ENCODE measurements around the gene ZNF497. TPM values are rescaled to one million over a fixed set of nuclear protein-coding genes. Genes with fewer than 3 reads are reported as not detected.

Gene ZNF497
- total RNA-seq, 4 donors from 2014 or later: 1.4 to 3.1 (median 1.5) TPM

GRCh38 chr19:58346961-58347929, 15.3 kb downstream of the ZNF497 start:
- H3K4me3 ChIP-seq (ENCODE audit: low read depth, poor library complexity, severe bottlenecking): peak overlapping the region; percentile 31
- WGBS, 2 donors: 2 to 3% methylated on average over 44 to 68 of the region's 82 CpGs
- TF ChIP-seq POLR2A (IDR thresholded peaks at IDR 0.05): no peak
- no peak for TF ChIP-seq CTCF (IDR thresholded peaks at IDR 0.05)
- intact Hi-C loops (cut with DNase I; ENCODE audit: low total_unique reads): no loop called here
- no peak for DNase-seq (ENCODE audit: low spot score in 2 of 2)

GRCh38 chr19:58345558-58345957, 17.0 kb downstream of the ZNF497 start:
- no peak for TF ChIP-seq POLR2A (IDR thresholded peaks at IDR 0.05)
- no peak for TF ChIP-seq CTCF (IDR thresholded peaks at IDR 0.05)
- DNase-seq (ENCODE audit: low spot score in 2 of 2): no peak
- WGBS, 2 donors: 66 to 67% methylated on average over 5 of the region's 5 CpGs
- H3K4me3 ChIP-seq (ENCODE audit: low read depth, poor library complexity, severe bottlenecking): no peak overlapping the region
- intact Hi-C loops (cut with DNase I; ENCODE audit: low total_unique reads): no loop called here

GRCh38 chr19:58338825-58339558, 23.6 kb downstream of the ZNF497 start:
- H3K4me3 ChIP-seq (ENCODE audit: low read depth, poor library complexity, severe bottlenecking): no peak overlapping the region
- TF ChIP-seq POLR2A (IDR thresholded peaks at IDR 0.05) (no peak), CTCF (IDR thresholded peaks at IDR 0.05) (no peak)
- intact Hi-C loops (cut with DNase I; ENCODE audit: low total_unique reads): no loop called here
- no peak for DNase-seq (ENCODE audit: low spot score in 2 of 2)
- WGBS, 2 donors: 76 to 77% methylated on average over 22 to 29 of the region's 30 CpGs

GRCh38 chr19:58338336-58338735, 24.2 kb downstream of the ZNF497 start:
- TF ChIP-seq POLR2A (IDR thresholded peaks at IDR 0.05): no peak
- no peak for TF ChIP-seq CTCF (IDR thresholded peaks at IDR 0.05)
- intact Hi-C loops (cut with DNase I; ENCODE audit: low total_unique reads): no loop called here
- H3K4me3 ChIP-seq (ENCODE audit: low read depth, poor library complexity, severe bottlenecking): no peak overlapping the region
- 95 to 98% methylated on average over 11 of the region's 11 CpGs for WGBS, 2 donors
- DNase-seq (ENCODE audit: low spot score in 2 of 2): no peak

GRCh38 chr19:58336820-58337219, 25.7 kb downstream of the ZNF497 start:
- no peak for TF ChIP-seq CTCF (IDR thresholded peaks at IDR 0.05)
- TF ChIP-seq POLR2A (IDR thresholded peaks at IDR 0.05): no peak
- 92 to 99% methylated on average over 4 of the region's 4 CpGs for WGBS, 2 donors
- DNase-seq (ENCODE audit: low spot score in 2 of 2): no peak
- intact Hi-C loops (cut with DNase I; ENCODE audit: low total_unique reads): no loop called here
- H3K4me3 ChIP-seq (ENCODE audit: low read depth, poor library complexity, severe bottlenecking): no peak overlapping the region

Measured in lower leg skin (tissue), 4 donors.